GM12878 (cell line): ENCODE data around the gene PXDC1. TPM values are rescaled to one million over a fixed set of nuclear protein-coding genes. Genes with fewer than 3 reads are reported as not detected.

Experiments
- ATAC-seq: fragments of 200-7000 bp; cut with Tn5 transposase; 3 replicates; pipeline ENCODE4 v1.9.1; 2020; ENCODE audit warnings: mild to moderate bottlenecking, moderate library complexity
- BruUV-seq: library from RNA; stranded (reverse); fragments of 400-500 nt; replicated peaks from 2 replicates; lab custom pipeline; 2021; lab: Mats Ljungman, UMichigan
- CTCF ChIA-PET: fragments of 300-600 bp; sonication (Branson Sonifier 250); formaldehyde crosslinking; extraction: SDS; loops from one replicate; lab custom pipeline; 2021; ENCODE audit warnings: inconsistent platforms; lab: Yijun Ruan, JAX
- POLR2A ChIA-PET: fragments of 350-600 bp; formaldehyde crosslinking; extraction: SDS; loops from one replicate; lab custom pipeline; 2021; ENCODE audit warnings: inconsistent platforms; lab: Charles Lee
- RAD21 ChIA-PET: fragments of 300-600 bp; sonication (Branson Sonifier 250); formaldehyde crosslinking; loops from one replicate; lab custom pipeline; 2023; ENCODE audit warnings: antibody characterized with exemption; ENCODE audit not compliant: unreplicated experiment; lab: Charles Lee
- SMC1A ChIA-PET: fragments of 300-600 bp; sonication (Branson Sonifier 250); formaldehyde crosslinking; loops from one replicate; lab custom pipeline; 2023; ENCODE audit not compliant: unreplicated experiment, uncharacterized antibody; lab: Charles Lee
- DNase-seq: peaks from one replicate; pipeline ENCODE4 v3.0.0-alpha.2; 2011; ENCODE audit warnings: low read depth, low spot score
- FAIRE-seq: peaks from 3 replicates; lab custom pipeline; 2011; peaks lifted over from hg19 to GRCh38; lab: Jason Lieb, UNC
- H2AFZ ChIP-seq: 2 replicates; pipeline ENCODE4 v1.6.0; 2011; ENCODE audit warnings: low read depth, low read length, control low read depth; ENCODE audit not compliant: control insufficient read depth
- H3K27ac ChIP-seq: 2 replicates; pipeline ENCODE4 v1.5.1; 2011; ENCODE audit warnings: control low read depth; ENCODE audit not compliant: control insufficient read depth, insufficient read depth
- H3K27me3 ChIP-seq, 2 experiments: replicated peaks in 1 of 2; 2 replicates each; pipeline versions ENCODE4 v1.6.0 to v1.6.1; 2011; ENCODE audit warnings: low read length in 1 of 2; ENCODE audit not compliant: control insufficient read depth in 2 of 2, insufficient read depth in 2 of 2
- H3K36me3 ChIP-seq, 2 experiments: 2 replicates each; pipeline ENCODE4 v1.5.1; 2011; ENCODE audit warnings: low read length in 1 of 2; ENCODE audit not compliant: control insufficient read depth in 2 of 2, insufficient read depth in 2 of 2
- H3K4me1 ChIP-seq: 2 replicates; pipeline ENCODE4 v1.6.1; 2011; ENCODE audit warnings: mild to moderate bottlenecking, low read length, moderate library complexity, mixed read lengths; ENCODE audit not compliant: control insufficient read depth, insufficient read depth
- H3K4me2 ChIP-seq: 2 replicates; pipeline ENCODE4 v1.6.0; 2011; ENCODE audit warnings: control low read depth; ENCODE audit not compliant: control insufficient read depth, insufficient read depth
- H3K4me3 ChIP-seq: fragments of 200-600 bp; sonication (generic); 2 replicates; pipeline ENCODE4 v1.5.1; 2016
- H3K79me2 ChIP-seq: 2 replicates; pipeline ENCODE4 v1.6.0; 2011; ENCODE audit warnings: low read length; ENCODE audit not compliant: control insufficient read depth, insufficient read depth
- H3K9ac ChIP-seq: 2 replicates; pipeline ENCODE4 v1.8.0; 2011; ENCODE audit warnings: low read length, control low read depth, mixed read lengths; ENCODE audit not compliant: control insufficient read depth, insufficient read depth
- H3K9me3 ChIP-seq: replicated peaks from 3 replicates; pipeline ENCODE4 v1.5.1; 2011; ENCODE audit warnings: mild to moderate bottlenecking, low read length; ENCODE audit not compliant: control insufficient read depth, insufficient read depth
- H4K20me1 ChIP-seq: 2 replicates; pipeline ENCODE4 v1.6.0; 2011; ENCODE audit not compliant: control insufficient read depth, insufficient read depth
- BMI1 ChIP-seq: fragments of 450-650 bp; IDR thresholded peaks from 2 replicates; pipeline ENCODE4 v1.6.1; 2016; ENCODE audit warnings: mild to moderate bottlenecking, moderate library complexity, borderline replicate concordance
- GABPA ChIP-seq: IDR thresholded peaks from 2 replicates; pipeline ENCODE4 v1.6.1; 2014; ENCODE audit warnings: antibody characterized with exemption, low read depth, mild to moderate bottlenecking, inconsistent platforms
- MTA3 ChIP-seq: IDR thresholded peaks from 2 replicates; pipeline ENCODE4 v1.6.1; 2012; ENCODE audit warnings: low read length, inconsistent platforms, borderline replicate concordance
- NFYB ChIP-seq: IDR thresholded peaks from 2 replicates; pipeline ENCODE4 v1.6.1; 2011; ENCODE audit warnings: low read depth, mild to moderate bottlenecking, low read length, improper control_type of control experiment, moderate library complexity; ENCODE audit not compliant: insufficient read depth
- SREBF1 ChIP-seq: IDR thresholded peaks from 2 replicates; pipeline ENCODE4 v1.6.1; 2012; ENCODE audit warnings: mild to moderate bottlenecking, low read length
- STAT3 ChIP-seq: IDR thresholded peaks from 2 replicates; pipeline ENCODE4 v1.6.1; 2011; ENCODE audit warnings: low read depth, low read length, improper control_type of control experiment
- TCF3 ChIP-seq: IDR thresholded peaks from 2 replicates; pipeline ENCODE4 v1.6.1; 2012; ENCODE audit warnings: low read depth, mild to moderate bottlenecking, low read length, borderline replicate concordance; ENCODE audit not compliant: insufficient read depth
- ZNF622 ChIP-seq: fragments of 450-650 bp; IDR thresholded peaks from 2 replicates; pipeline ENCODE4 v1.6.1; 2017; ENCODE audit warnings: mild to moderate bottlenecking, inconsistent platforms
- WGBS: methylation state at CpG from one replicate; pipeline ENCODE4 v1.1.6; 2016; ENCODE audit warnings: low lambda C conversion rate; ENCODE audit not compliant: insufficient replicate concordance, insufficient coverage; ENCODE audit errors: missing lambda C conversion rate; 5-methylcytosine and 5-hydroxymethylcytosine counted together
- in situ Hi-C: fragments of 300-500 bp; cut with MboI; formaldehyde crosslinking; loops from 9 replicates; pipeline ENCODE4 v1.14.3; 2018; ENCODE audit warnings: mixed read lengths
- intact Hi-C: fragments of 100-400 bp; cut with micrococcal nuclease; formaldehyde crosslinking; loops from one replicate; pipeline ENCODE4 v1.14.2; 2022; ENCODE audit not compliant: unreplicated experiment
- polyA plus RNA-seq, 11 experiments: library from polyadenylated mRNA; depleted of rRNA in 4 of 11; unstranded in 6 of 11; stranded (reverse) in 5 of 11; fragments of >200 nt; fragmentation: Nextera tagmentation in 4 of 11; fragmentation: Illumina TruSeq in 1 of 11; extraction: Ambion mirVana in 4 of 11; extraction: Trizol in 1 of 11; gene quantifications; 1 replicate in 1 of 11; 2 replicates in 10 of 11; pipeline versions ENCODE4 v1.2.1 to v1.2.3, GENCODE V29; 2011 to 2016; ENCODE audit warnings: inconsistent platforms in 2 of 11, missing spikeins in 2 of 11, low read depth in 1 of 11
- total RNA-seq, 4 experiments: library from RNA; depleted of rRNA in 3 of 4; stranded (reverse); fragments of >200 nt in 3 of 4; fragmentation: Illumina TruSeq in 1 of 4; extraction: Trizol in 1 of 4; gene quantifications; 2 replicates each; pipeline versions ENCODE4 v1.2.1 to v1.2.3, GENCODE V29; 2013 to 2021
- TF ChIP-seq, protein P1 (sequence below), 3 experiments: IDR thresholded peaks in 2 of 3; conservative IDR thresholded peaks in 1 of 3; 2 replicates each; pipeline ENCODE4 v1.5.1; 2011; ENCODE audit warnings: low read depth in 3 of 3, low read length in 3 of 3, mild to moderate bottlenecking in 3 of 3, control low read depth in 2 of 3, moderate library complexity in 2 of 3, inconsistent platforms in 1 of 3, mixed read lengths in 1 of 3; ENCODE audit not compliant: control insufficient read depth in 2 of 3, insufficient read depth in 1 of 3; ENCODE audit errors: extremely low read depth in 1 of 3

Gene PXDC1
- total and polyA plus RNA-seq, 10 of the 15 experiments (the other 5 are each of a cell fraction or from before 2014, with no cell fraction given): 0.03 to 0.72 (median 0.32) TPM; not detected in 2

DNA sequence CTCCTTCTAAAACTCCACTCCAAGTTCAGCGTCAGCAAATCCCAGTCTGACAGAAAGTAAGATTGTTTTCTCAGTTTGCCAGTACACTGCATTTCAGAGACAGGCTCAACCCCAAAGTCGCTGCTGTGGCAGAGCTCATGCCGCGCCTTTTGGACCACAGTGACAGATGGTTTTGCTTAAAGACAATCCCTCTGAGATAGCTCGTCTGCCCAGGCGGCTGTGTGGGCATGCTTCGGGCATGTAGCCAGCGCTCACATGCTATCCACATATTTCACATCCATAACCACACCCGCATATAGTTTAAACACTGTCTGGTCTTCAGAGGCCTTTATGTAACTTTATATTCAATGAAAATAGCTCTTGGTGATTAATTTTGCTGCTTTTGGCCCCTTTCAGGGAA is 14.7 kb upstream of the PXDC1 start:
- H2AFZ ChIP-seq: no peak overlapping the region
- ChIA-PET SMC1A (no interaction called here), POLR2A (no interaction called here), RAD21 (no interaction called here), CTCF (no interaction called here)
- BruUV-seq: no TSS peak
- no peaks in the 10 kb centered on the region for H4K20me1 ChIP-seq
- H3K4me1 ChIP-seq: no peaks in the 10 kb centered on the region
- intact Hi-C loops (no loop called here), in situ Hi-C loops (no loop called here)
- no peak overlapping the region for H3K9ac ChIP-seq
- FAIRE-seq (no peak), DNase-seq (no peak), ATAC-seq (no peak)
- no peak overlapping the region for H3K4me2 ChIP-seq
- no peaks in the 10 kb centered on the region for H3K9me3 ChIP-seq
- no peaks in the 10 kb centered on the region; a peak in 1 of 4 replicates for H3K27me3 ChIP-seq
- H3K79me2 ChIP-seq: no peaks in the 10 kb centered on the region
- no peak overlapping the region for H3K4me3 ChIP-seq
- H3K36me3 ChIP-seq: no peaks in the 10 kb centered on the region
- WGBS: 68% methylated on average over 9 of the region's 9 CpGs
- no peak for TF ChIP-seq NFYB
- TF ChIP-seq TCF3: no peak
- no peak for TF ChIP-seq MTA3
- TF ChIP-seq STAT3: no peak
- no peak for TF ChIP-seq SREBF1
- TF ChIP-seq ZNF622: no peak
- no peak for TF ChIP-seq GABPA
- no peak for TF ChIP-seq BMI1
- TF ChIP-seq, protein P1, sequence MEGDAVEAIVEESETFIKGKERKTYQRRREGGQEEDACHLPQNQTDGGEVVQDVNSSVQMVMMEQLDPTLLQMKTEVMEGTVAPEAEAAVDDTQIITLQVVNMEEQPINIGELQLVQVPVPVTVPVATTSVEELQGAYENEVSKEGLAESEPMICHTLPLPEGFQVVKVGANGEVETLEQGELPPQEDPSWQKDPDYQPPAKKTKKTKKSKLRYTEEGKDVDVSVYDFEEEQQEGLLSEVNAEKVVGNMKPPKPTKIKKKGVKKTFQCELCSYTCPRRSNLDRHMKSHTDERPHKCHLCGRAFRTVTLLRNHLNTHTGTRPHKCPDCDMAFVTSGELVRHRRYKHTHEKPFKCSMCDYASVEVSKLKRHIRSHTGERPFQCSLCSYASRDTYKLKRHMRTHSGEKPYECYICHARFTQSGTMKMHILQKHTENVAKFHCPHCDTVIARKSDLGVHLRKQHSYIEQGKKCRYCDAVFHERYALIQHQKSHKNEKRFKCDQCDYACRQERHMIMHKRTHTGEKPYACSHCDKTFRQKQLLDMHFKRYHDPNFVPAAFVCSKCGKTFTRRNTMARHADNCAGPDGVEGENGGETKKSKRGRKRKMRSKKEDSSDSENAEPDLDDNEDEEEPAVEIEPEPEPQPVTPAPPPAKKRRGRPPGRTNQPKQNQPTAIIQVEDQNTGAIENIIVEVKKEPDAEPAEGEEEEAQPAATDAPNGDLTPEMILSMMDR (IDR thresholded peaks at IDR 0.05 in 2 of 3, conservative IDR thresholded peaks at IDR 0.05 in 1 of 3; ENCODE audit: control insufficient read depth in 2 of 3, extremely low read depth in 1 of 3, insufficient read depth in 1 of 3, low read depth in 3 of 3, low read length in 3 of 3): no peak
- H3K27ac ChIP-seq: no peak overlapping the region
